HL-60/S4 treated with phorbol 12-myristate 13-acetate at 8.2 ng/mL for 4 days and 3 days (cell line): ENCODE data around the gene SLC4A5.

Experiments
- in situ Hi-C: fragments of 300-500 bp; cut with MboI; formaldehyde crosslinking; loops from 2 replicates; pipeline ENCODE4 v1.15.0; 2022; ENCODE audit warnings: low sequenced_read_pairs

Gene SLC4A5

DNA sequence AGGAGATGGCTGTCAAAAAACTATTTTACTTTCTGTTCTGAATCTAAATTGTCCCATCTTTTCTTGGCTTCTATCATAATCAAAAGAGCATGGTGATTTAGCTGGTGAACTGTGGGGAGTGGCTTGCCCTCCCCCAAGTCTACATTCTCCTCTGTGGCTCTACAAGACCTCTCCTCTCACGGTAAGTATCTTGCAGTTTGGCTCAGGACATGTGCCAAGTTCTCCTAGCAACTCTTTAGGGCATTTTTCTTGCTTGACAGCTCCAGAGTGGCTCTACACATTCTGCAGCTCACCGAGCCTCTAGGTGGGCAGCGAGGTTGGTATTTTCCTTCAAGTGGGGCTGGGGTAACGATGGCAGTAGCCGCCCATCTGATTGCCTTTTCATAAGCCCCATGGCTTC is 29.1 kb downstream of the SLC4A5 start:
- in situ Hi-C loops = no loop called here

DNA sequence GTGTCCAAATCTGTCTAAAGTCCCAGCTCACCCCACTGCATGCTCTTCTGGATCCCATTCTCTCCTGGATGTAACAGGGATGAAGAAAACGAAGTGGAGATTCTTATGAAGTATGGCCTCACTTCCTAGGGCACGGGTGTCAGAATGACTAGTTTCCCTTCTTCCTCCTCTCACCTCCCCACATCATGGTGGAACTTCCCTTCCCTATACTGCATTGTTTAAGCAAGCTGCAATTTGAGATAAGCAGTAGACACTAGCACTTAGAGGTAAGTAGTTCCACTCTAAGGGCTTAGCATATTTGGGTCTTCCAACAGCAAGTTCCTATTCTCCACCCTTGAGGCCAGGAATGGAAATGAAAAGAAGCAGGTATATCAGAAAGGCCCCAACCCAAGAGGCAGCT is 29.7 kb downstream of the SLC4A5 start:
- in situ Hi-C loops = no loop called here

DNA sequence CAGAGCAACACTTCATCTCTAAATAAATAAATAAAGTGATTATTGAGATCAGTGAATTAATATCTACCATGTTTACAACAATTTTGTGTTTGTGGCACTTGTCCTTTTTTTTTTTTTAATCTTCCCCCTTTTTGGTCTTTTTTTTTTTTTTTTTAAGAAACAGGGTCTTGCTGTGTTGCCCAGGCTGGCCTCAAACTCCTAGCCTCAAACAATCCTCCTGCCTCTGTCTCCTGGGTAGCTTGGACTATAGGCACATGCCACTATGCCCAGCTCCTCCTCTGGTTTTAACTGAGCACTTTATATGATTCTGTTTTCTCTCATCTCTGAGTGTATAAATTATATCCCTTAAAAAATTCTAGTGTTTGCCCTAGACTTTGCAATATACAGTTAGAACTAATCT is 30.3 kb downstream of the SLC4A5 start:
- in situ Hi-C loops = no loop called here

DNA sequence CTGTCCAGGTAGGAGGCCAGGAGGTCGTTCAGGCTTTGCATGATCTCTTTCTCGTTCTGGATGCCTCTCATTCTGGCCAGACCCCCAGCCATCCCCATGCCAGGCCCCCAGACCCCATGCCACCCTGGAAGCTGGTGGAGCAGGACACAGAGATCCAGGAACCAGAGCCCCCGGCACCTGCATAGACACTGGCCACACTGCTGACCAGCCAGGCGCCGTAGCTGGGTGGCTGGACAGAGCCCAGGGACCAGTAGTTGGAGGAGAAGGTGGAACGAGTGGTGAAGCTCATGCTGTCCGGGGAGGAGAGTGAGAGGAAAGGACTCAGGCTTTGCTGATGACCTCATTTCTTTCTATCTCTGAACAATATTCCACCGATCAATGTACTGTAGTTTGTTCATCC is 35.5 kb downstream of the SLC4A5 start:
- in situ Hi-C loops = no loop called here

DNA sequence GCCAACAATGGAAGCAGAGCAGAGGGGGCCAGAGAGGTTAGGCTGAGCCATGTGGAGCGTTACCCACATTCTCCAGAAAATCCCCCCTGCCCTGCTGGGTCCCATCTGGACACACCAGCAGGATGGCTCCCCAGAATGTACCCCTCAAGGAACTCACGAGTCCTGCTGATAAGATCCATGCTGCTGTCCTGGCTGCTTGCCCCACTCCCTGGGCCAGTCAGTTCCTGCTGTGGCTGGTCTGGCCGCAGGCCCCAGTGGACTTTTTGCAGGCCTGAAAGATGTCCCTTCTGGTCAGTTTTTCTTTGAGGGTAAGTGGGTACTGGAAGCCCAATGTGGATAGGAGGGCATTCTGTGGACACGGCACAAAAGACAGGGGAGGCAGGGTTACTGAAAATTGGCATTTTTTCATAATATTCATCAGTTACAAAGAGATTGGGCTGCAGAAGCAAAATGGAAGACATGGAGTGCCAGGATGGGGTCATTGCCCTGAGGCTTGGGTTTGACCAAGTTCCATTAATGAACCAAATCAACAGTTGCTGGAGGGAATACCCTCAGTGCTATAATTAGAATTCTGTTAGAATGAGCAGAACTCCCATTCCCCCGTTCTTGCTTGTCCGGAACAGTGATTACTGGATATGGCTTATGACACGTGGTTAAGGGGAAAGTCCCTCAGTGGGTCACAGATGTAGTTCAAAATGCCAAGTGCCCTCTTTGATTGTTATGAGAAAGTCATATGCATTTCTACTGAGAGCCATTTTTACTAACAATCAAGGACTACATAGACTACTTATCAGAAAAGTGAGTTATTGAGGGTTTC is 38.7 kb downstream of the SLC4A5 start:
- in situ Hi-C loops = no loop called here

DNA sequence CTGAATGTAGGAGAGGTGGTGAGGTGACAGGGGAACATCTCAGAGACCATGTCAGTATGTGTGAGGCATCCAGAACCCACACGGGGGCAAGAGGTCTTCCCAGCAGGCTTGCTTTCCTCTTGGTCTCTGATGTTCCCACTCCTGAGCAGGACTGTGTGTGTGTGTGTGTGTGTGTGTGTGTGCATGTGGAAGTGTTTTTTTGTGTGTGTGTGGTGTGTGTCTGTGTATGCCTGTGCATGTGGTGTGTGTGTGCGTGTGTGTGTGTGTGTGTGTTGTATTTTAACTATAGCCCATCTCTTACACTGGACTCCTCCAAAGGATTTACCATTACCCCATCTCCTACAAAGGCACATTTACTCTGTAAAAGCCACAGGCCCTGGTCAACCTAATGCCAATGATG is 40.4 kb downstream of the SLC4A5 start:
- in situ Hi-C loops = no loop called here

DNA sequence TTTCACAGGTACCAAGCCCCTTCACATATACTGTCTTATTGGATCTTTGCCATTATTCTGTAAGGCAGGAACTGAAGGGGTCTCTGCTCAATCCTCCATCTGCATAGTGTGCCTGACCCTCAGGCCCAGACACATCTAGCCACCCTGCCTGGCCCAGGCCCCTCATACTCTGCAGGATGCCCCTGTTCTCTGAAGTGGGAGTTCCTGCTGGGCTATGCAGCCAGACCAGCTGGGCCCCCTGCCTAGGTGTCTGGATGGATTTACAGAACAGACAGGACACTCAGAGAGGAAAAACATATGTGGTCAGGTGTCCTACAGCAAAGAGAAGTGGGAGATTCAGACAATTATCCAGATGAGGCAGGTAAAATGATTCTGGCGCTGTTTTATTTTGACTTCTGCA is 42.0 kb downstream of the SLC4A5 start:
- in situ Hi-C loops = no loop called here

DNA sequence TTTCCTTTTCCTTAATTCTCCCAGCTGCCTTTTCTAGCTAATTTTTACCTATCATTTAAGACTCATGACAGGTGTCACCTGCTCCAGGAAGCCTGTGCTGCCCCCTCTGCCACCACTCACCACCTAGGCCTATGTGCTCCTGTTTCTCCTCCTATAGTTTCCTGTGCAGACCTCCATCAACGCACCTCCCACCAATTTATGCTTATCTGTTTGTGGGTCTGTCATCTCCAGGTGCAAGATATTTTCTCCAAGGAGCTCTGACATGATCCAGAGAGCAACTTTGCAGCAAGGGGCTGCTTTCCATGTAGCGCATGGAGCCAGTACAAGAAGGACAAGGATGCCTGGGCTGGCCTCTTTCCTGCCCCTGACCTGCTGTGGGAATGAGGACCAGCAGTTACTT is 42.7 kb downstream of the SLC4A5 start:
- in situ Hi-C loops = no loop called here

DNA sequence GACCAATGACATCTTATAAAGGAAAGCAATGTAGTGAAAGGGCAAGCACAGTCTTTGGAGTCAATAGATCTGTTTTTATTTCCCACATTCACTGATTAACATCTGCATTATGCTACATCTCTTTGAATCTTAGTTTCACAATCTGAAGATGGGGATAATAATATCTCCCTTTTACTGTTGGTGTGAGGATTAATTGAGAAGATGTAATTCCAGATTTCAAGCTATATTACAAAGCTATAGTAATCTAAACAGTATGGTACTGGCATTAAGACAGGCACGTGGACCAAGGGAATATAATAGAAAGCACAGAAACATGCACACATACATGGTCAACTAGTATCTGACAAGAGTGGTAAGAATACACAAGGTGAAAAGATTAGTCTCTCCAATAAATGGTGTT is 45.3 kb downstream of the SLC4A5 start:
- in situ Hi-C loops = no loop called here

DNA sequence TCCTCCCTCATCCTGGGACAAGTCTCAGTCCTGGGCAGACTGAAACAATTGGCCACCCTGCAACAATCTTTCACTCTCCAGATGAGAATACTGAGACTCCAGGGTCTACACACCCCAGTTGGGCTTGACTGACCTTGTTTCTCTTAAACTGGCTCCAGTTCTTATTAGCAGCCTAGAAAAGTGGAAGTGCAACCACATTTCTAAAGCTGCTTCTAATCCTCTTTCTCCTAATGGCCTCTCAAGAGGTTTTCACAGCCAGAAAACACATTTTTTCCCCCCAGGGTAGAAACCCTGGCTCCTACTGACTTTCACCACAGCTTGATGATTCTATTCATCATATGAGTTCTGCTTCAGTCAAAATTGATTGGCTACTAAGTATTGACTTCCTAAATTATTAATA is 45.8 kb downstream of the SLC4A5 start:
- in situ Hi-C loops = no loop called here

DNA sequence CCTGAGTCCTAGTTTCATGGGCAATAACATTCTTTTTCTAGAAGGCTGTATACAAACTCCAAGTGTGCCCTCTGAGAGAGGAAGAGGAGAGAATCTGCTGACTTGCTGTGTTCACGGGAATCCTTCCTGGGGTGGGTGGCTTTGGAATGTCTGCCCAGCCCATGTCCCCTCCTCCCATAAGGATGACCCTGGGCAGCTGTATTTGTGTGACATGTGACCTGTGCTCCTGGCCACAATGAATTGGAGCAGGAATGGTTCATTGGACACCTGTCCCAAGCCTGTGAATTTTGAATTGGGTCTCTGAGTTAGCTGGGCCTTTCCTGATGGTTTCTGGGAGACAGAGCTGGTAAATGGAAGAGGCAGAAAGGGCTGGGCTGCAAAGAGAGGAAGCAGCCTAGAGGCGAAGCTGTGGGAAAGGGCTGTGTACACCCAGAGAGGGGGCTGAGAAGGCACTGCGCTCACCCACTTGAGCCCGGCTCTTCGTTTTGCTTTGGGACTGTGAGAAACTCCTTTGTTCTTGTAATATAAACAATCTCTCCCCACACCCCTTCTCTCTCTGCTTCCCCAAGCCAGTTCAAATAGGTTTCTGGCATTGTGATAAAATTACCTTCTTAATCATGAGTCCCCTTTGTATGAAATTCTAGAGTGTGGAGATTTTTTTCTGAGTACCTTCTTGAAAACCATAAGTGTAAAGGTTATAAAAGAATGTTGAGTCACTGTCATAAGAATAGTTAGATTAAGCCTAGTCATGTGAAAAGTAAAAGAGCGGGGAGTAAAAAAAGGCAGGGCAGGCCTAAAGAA is 49.8 kb downstream of the SLC4A5 start:
- in situ Hi-C loops = no loop called here

DNA sequence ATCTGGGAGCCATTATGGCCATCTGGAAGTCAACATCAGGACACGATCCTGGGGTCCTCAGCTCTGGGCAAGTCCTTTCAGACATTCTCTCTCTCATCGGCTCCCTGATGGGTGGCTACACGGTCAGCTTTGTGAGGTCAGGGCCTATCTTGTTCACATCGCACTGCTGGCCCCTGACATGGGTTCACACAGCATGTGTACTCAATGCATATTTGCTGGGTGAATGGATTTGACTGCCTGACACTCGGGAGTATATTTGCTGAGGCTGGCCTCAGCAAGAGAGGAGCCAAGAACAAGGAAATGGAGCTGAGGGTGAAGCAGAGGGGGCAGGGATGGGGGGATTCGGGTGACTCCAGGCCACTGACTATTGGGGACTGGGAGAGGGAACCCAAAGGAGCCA is 50.5 kb downstream of the SLC4A5 start:
- in situ Hi-C loops = no loop called here

DNA sequence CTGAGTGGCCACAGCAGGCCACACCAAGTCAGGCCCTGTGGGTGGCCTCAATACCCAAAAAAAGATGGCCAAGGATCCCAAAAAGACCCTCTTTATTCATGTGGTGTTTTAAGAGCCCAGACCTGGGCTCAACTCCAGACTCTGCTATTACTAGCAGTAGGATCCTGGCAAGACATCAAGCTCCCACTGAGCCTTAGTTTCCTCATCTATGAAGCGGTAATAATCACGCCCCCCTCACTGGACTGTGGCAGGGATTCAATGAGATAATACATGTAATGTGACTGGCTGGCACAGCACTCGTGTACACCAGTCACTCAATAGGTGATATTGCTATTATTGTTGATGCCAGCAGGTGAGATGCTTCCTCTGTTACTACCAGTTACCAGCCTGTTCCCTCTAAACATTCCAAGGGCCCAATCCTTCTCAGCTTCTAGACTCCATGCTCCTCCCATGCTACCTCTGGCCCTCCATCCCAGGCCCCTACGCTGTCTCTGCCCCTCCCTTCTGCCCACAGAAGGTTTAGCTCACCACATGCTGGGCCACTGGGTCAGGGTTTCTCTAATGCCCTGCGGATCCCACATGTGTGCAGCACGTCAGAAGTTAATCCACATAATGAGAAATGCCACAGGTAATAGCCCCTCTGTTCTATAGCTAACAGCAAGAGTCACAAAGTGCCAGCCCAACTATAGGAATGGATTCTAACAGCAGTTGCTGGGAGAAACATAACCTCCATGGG is 51.2 kb downstream of the SLC4A5 start:
- in situ Hi-C loops = no loop called here

DNA sequence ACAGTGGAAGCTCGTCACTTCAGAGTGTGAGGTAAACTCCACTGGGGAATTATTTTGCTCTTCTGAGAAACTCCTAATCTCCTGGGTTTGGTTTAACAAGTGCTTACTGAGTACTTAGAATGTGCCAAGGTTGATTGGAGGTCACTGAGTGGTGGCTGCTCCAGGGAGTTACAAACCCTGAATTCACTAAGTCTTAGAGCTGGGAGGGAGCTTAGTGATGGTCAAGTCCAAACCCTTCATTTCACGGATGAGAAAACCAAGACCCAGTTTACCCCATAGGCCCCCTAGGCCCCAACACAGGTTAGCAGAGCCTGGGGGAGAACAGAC is 52.0 kb downstream of the SLC4A5 start:
- in situ Hi-C loops = no loop called here

DNA sequence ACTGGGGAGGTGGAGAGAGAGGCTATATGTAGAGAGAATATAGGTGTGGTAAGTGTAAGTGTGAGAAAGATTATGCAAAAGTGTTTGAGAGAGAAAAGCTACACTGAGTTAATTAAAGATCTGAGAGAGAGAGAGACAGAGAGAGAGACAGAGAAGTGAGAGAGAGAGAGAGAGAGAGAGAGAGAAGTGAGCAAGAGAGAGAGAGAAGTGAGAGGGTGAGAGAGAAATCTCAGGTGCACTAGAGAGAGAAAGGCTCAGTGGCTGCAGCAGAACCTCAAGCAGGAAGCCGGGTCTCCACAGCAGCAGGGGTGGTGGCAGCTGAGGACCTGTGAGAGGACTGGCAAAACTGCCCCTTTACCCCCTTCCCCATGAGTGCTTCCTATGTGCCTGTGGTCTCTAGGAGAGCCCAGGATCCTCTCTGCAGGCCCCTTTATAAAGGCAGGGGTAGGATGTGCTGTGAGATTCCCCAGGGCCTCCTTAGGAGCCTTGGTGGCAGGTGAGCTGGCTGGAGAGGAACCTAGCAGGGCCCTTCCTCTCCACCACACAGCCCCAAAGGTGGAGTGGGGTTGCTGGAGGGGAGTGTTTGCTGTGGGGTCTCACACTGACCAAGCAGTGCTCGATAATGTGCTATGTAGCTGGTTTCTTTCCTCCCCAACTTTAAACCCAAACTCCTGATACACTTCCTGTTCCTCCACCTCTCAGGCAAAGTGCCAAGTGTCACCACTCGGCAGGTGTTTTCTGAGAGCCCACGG is 52.6 kb downstream of the SLC4A5 start:
- in situ Hi-C loops = no loop called here

DNA sequence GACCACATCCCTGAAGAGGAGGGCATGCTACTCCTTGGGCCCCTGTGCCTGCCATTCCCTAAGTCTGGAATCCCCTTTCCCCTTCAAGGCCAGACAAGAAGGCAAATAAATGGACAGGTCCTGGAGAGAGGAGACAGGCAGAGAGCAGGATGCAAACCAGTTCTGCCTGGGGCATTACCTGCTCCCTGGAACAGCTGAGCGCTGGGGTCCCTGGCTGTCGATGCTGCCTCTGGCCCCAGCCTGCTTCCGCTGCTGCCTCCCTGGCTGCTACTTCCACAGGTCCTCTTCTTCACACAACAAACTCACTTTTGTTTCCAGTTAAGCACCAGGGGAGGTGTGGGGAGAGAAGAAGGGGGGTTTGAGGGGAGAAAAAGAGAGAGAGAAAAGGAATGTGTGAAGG is 53.1 kb downstream of the SLC4A5 start:
- in situ Hi-C loops = no loop called here

DNA sequence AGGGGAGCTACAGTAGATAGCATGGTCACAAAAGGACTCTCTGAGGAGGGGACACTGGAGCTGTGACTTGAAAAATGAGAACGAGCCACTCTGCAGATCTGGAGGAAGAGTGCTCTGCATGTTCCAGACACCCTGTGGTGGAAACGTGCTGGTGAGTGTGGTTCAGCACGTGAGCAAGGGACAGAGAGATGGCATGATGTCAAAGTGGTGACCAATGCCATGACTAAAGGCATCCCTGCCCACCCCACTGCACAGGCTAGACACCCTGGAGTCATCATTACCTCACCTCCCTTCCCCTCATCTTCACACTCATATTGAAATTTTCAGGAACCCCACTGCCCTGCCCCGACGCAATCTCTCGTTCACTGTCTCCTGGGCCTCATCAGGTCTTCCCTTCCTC is 56.5 kb downstream of the SLC4A5 start:
- in situ Hi-C loops = no loop called here

DNA sequence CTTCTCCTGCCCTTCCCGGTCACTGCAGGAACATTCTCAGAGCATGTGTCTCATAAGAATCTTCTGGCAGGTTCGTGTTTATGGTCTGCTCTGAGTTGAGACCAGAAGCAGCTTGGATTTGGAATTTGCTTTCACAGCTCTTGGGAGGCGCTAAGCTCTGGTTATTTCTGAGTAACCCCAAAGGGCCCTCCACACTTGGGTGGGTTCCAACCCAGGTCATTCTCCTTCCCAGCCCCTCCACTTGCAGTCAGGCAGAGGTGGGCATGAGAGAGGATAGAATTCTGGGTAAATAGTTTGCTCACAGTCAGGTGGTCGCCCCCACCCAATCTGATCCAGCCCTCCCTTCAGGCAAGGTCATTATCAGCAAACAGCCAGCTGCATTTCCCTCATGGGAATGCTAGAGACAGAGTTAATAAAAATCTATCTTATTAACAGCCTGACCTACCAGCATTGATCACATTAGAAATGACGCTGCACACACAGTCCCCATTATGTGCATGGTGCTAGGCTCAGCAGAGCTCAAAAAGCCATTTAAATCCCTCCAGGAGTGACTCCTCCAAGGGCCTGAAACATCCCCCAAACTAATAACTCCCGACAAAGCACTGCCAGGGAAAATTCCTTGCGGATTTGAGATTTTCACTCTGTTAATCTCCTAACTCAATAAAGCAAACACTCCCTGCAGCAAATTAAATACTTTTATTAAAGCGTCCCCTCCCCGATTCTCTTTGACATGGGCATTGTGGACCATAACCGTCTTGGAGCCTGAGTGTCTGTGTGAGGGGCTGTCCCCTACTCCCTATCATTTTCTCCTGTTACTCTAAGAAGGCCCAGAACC is 61.9 kb downstream of the SLC4A5 start:
- in situ Hi-C loops = no loop called here

DNA sequence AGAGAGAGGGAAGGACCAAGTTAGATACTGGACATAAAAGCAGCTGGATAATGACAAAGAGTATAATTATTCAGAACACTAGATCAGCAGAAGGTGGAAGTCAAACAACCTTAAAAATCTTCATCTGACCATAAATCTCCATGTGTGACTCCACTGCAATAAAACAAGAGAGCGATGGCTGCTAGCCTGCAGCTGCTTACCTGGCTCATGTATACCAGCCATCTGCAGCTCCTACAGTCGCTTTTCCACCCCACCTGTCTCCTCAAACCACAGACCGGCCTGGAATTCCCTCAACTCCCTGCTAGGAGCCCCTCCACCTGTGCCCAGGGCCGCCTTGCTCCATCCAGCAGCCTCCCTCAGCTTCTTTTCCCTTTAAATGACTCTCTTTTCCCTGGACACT is 64.5 kb downstream of the SLC4A5 start:
- in situ Hi-C loops = no loop called here

DNA sequence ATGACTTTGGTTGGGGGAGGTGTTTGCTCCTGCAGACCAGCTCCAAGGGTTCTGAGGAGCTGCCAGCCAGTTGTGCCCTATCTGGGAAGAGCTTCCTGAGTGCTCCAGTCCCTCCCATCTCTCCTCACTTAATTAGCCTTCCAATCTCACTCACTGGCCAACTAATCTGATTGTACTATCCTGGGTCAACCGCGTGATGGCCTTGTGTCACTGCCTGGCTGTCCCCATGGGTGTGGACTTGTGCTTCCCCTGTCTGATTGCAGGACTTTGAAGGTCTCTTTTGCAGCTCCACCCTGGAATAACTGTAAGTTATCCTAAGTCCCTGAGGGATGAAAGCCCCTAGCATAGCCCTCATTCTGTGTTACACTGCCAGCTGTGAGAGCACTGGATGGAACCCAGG is 65.0 kb downstream of the SLC4A5 start:
- in situ Hi-C loops = no loop called here
